OCI-LY1 (cell line): ENCODE measurements around the gene CELA3B.
"Not testable (repeated sequence)": the region's sequence is repeated elsewhere in the genome, so short reads cannot be mapped to it uniquely, and the experiment has no call there.

Source experiments
- EZH2 ChIP-seq: fragments of 200-600 bp; sonication (generic), shearing (Covaris generic); IDR thresholded peaks from 2 replicates; pipeline ENCODE4 v1.8.0; 2017; ENCODE audit warnings: borderline replicate concordance, mixed run types, mild to moderate bottlenecking, antibody characterized with exemption, low read length, moderate library complexity, mixed read lengths
- TF ChIP-seq, protein P1 (sequence below): fragments of 200-600 bp; sonication (generic), shearing (Covaris generic); IDR thresholded peaks from 2 replicates; pipeline ENCODE4 v1.5.1; 2017; ENCODE audit warnings: mild to moderate bottlenecking, antibody characterized with exemption, low read length, moderate library complexity, mixed read lengths

GRCh38 chr1:22006736-22007135, 29.9 kb downstream of the CELA3B start:
- TF ChIP-seq, protein P1, sequence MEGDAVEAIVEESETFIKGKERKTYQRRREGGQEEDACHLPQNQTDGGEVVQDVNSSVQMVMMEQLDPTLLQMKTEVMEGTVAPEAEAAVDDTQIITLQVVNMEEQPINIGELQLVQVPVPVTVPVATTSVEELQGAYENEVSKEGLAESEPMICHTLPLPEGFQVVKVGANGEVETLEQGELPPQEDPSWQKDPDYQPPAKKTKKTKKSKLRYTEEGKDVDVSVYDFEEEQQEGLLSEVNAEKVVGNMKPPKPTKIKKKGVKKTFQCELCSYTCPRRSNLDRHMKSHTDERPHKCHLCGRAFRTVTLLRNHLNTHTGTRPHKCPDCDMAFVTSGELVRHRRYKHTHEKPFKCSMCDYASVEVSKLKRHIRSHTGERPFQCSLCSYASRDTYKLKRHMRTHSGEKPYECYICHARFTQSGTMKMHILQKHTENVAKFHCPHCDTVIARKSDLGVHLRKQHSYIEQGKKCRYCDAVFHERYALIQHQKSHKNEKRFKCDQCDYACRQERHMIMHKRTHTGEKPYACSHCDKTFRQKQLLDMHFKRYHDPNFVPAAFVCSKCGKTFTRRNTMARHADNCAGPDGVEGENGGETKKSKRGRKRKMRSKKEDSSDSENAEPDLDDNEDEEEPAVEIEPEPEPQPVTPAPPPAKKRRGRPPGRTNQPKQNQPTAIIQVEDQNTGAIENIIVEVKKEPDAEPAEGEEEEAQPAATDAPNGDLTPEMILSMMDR, result not testable (repeated sequence)
- TF ChIP-seq EZH2, result not testable (repeated sequence)
